Breast epithelium (tissue), 3 donors: Measurements from ENCODE around the gene AHI1.

Source experiments
- POLR2A ChIP-seq: fragments of 450-650 bp; IDR thresholded peaks from one replicate; pipeline ENCODE4 v1.6.1; 2016; ENCODE audit warnings: antibody characterized with exemption, mild to moderate bottlenecking, moderate library complexity
- POLR2AphosphoS5 ChIP-seq, 3 donors: sonication (generic); formaldehyde crosslinking; IDR thresholded peaks; one replicate each; pipeline ENCODE4 v1.6.1; 2017; ENCODE audit warnings: antibody characterized with exemption in 3 of 3
- TF ChIP-seq, protein P1 (sequence below), 3 donors: fragments of 450-650 bp; IDR thresholded peaks; one replicate each; pipeline ENCODE4 v1.5.1; 2016 to 2017; ENCODE audit warnings: antibody characterized with exemption in 3 of 3, mild to moderate bottlenecking in 3 of 3, moderate library complexity in 3 of 3

DNA sequence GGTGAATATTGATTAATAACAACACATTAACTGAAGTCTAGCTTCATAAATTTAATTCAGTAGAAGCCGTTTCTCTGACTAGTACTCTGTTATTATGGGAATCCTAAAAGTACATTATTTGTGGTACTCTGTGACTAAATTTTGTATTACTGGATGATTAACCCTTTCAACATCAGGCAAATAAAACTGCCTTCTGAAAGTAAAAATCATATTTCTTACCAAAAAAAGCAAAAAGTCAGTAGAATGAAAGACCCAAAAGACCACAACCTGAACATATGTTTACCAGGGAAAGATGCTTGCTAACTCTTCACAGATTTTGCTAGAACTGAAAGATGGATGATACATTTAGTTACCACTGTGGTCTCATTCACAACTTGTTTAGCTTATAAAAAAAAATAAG lies 73.2 kb downstream of the AHI1 start:
- TF ChIP-seq, protein P1, sequence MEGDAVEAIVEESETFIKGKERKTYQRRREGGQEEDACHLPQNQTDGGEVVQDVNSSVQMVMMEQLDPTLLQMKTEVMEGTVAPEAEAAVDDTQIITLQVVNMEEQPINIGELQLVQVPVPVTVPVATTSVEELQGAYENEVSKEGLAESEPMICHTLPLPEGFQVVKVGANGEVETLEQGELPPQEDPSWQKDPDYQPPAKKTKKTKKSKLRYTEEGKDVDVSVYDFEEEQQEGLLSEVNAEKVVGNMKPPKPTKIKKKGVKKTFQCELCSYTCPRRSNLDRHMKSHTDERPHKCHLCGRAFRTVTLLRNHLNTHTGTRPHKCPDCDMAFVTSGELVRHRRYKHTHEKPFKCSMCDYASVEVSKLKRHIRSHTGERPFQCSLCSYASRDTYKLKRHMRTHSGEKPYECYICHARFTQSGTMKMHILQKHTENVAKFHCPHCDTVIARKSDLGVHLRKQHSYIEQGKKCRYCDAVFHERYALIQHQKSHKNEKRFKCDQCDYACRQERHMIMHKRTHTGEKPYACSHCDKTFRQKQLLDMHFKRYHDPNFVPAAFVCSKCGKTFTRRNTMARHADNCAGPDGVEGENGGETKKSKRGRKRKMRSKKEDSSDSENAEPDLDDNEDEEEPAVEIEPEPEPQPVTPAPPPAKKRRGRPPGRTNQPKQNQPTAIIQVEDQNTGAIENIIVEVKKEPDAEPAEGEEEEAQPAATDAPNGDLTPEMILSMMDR (IDR thresholded peaks at IDR 0.05), result no peak
- TF ChIP-seq POLR2A, result no peak
- TF ChIP-seq POLR2AphosphoS5 (IDR thresholded peaks at IDR 0.05), result no peak
